Keratinocyte (primary cell): ENCODE results near the gene GRWD1. TPM values are rescaled to one million over a fixed set of nuclear protein-coding genes. Genes with fewer than 3 reads are reported as not detected.

ENCODE experiments used
- DNase-seq: peaks from one replicate; pipeline ENCODE4 v3.0.0-alpha.2; 2011; ENCODE audit warnings: low read depth, missing footprints, low spot score
- FAIRE-seq: peaks from 2 replicates; lab custom pipeline; 2011; peaks lifted over from hg19 to GRCh38; lab: Jason Lieb, UNC
- H2AFZ ChIP-seq: 2 replicates; pipeline ENCODE4 v1.6.0; 2012; ENCODE audit warnings: low read length, control low read depth, inconsistent platforms; ENCODE audit not compliant: control insufficient read depth
- H3K27ac ChIP-seq: 2 replicates; pipeline ENCODE4 v1.5.1; 2011; ENCODE audit warnings: low read length; ENCODE audit not compliant: control insufficient read depth, insufficient read depth
- H3K27me3 ChIP-seq: 3 replicates; pipeline ENCODE4 v1.6.0; 2011; ENCODE audit warnings: low read length; ENCODE audit not compliant: control insufficient read depth, insufficient read depth; ENCODE audit errors: extremely low read depth
- H3K36me3 ChIP-seq, 2 experiments: 2 replicates in 1 of 2; 3 replicates in 1 of 2; pipeline ENCODE4 v1.5.1; 2011; ENCODE audit warnings: low read length in 2 of 2, mild to moderate bottlenecking in 1 of 2; ENCODE audit not compliant: control insufficient read depth in 2 of 2, insufficient read depth in 2 of 2; ENCODE audit errors: extremely low read depth in 1 of 2
- H3K4me1 ChIP-seq: 3 replicates; pipeline ENCODE4 v1.5.1; 2011; ENCODE audit warnings: low read length; ENCODE audit not compliant: control insufficient read depth, insufficient read depth; ENCODE audit errors: extremely low read depth
- H3K4me2 ChIP-seq: 3 replicates; pipeline ENCODE4 v1.6.0; 2011; ENCODE audit warnings: low read depth, low read length; ENCODE audit not compliant: control insufficient read depth, insufficient read depth; ENCODE audit errors: extremely low read depth
- H3K4me3 ChIP-seq, 3 experiments: fragments of 200-600 bp in 1 of 3; sonication (generic) in 1 of 3; 2 replicates in 2 of 3; 3 replicates in 1 of 3; pipeline ENCODE4 v1.5.1; 2011 to 2016; ENCODE audit warnings: low read length in 3 of 3, mild to moderate bottlenecking in 3 of 3, control low read depth in 2 of 3, inconsistent platforms in 1 of 3, low read depth in 1 of 3, mixed read lengths in 1 of 3, mixed run types in 1 of 3, moderate library complexity in 1 of 3; ENCODE audit not compliant: control insufficient read depth in 2 of 3, insufficient read depth in 2 of 3; ENCODE audit errors: extremely low read depth in 1 of 3
- H3K79me2 ChIP-seq: 2 replicates; pipeline ENCODE4 v1.6.0; 2012; ENCODE audit warnings: low read length; ENCODE audit not compliant: control insufficient read depth, insufficient read depth
- H3K9ac ChIP-seq: 3 replicates; pipeline ENCODE4 v1.6.0; 2011; ENCODE audit warnings: low read length; ENCODE audit not compliant: control insufficient read depth, insufficient read depth; ENCODE audit errors: extremely low read depth
- H3K9me1 ChIP-seq: 3 replicates; pipeline ENCODE4 v1.6.0; 2011; ENCODE audit warnings: low read length; ENCODE audit not compliant: control insufficient read depth, insufficient read depth; ENCODE audit errors: extremely low read depth
- H3K9me3 ChIP-seq: 2 replicates; pipeline ENCODE4 v1.5.1; 2012; ENCODE audit warnings: low read depth, low read length; ENCODE audit not compliant: control insufficient read depth
- H4K20me1 ChIP-seq: 3 replicates; pipeline ENCODE4 v1.6.0; 2011; ENCODE audit warnings: low read length; ENCODE audit not compliant: control insufficient read depth, insufficient read depth; ENCODE audit errors: extremely low read depth
- CTCF ChIP-seq, 3 experiments: IDR thresholded peaks in 1 of 3; conservative IDR thresholded peaks in 1 of 3; optimal IDR thresholded peaks in 1 of 3; 2 replicates in 2 of 3; 3 replicates in 1 of 3; pipeline versions ENCODE3 to v1.5.1; 2011; ENCODE audit warnings: low read length in 3 of 3, mild to moderate bottlenecking in 3 of 3, moderate library complexity in 2 of 3, control low read depth in 1 of 3, inconsistent platforms in 1 of 3; ENCODE audit not compliant: insufficient read depth in 2 of 3; ENCODE audit errors: extremely low read depth in 1 of 3
- EZH2 ChIP-seq: IDR thresholded peaks from one replicate; pipeline ENCODE4 v1.6.1; 2012; ENCODE audit warnings: inconsistent platforms, mild to moderate bottlenecking, low read length, moderate library complexity
- dilution Hi-C: fragments of 300-500 bp; cut with MboI; formaldehyde crosslinking; loops from one replicate; pipeline ENCODE4 v1.7.0; 2020; ENCODE audit warnings: low sequenced_read_pairs; ENCODE audit not compliant: extremely low pct_ligation_motif_present
- polyA plus RNA-seq, 5 experiments: library from polyadenylated mRNA; depleted of rRNA in 3 of 5; stranded (reverse) in 3 of 5; stranded (forward) in 1 of 5; unstranded in 1 of 5; fragments of >200 nt; gene quantifications; 1 replicate in 1 of 5; 2 replicates in 3 of 5; 3 replicates in 1 of 5; pipeline versions ENCODE4 v1.2.1 to v1.2.3, GENCODE V29; 2011 to 2012; ENCODE audit warnings: missing spikeins in 2 of 5, low read depth in 1 of 5, low replicate concordance in 1 of 5

Gene GRWD1
- polyA plus RNA-seq, 1 donor (not counting 4 experiments of a cell fraction or from before 2014, with no cell fraction given), result 26.1 TPM

- H3K27ac ChIP-seq, result no peak overlapping the region
- no peaks in the 10 kb centered on the region for H3K9me1 ChIP-seq
- no peak overlapping the region for H3K9ac ChIP-seq
- DNase-seq, result no peak
- TF ChIP-seq CTCF (optimal IDR thresholded peaks at IDR 0.05 in 1 of 3, IDR thresholded peaks at IDR 0.05 in 1 of 3, conservative IDR thresholded peaks at IDR 0.05 in 1 of 3; ENCODE audit: extremely low read depth in 1 of 3, insufficient read depth in 2 of 3, low read length in 3 of 3) (no peak), EZH2 (no peak)
- H3K79me2 ChIP-seq, result peaks cover 4% of the 10 kb centered on the region
- H3K9me3 ChIP-seq, result no peaks in the 10 kb centered on the region
- peaks cover 52 to 61% of the 10 kb centered on the region in 2 experiments for H3K36me3 ChIP-seq
- no peak for FAIRE-seq
- dilution Hi-C loops, result no loop called here
- H3K4me1 ChIP-seq, result peaks cover 24% of the 10 kb centered on the region
- no peak overlapping the region for H3K4me2 ChIP-seq
- no peak overlapping the region for H2AFZ ChIP-seq
- H3K27me3 ChIP-seq, result no peaks in the 10 kb centered on the region
- H4K20me1 ChIP-seq, result peaks cover 5% of the 10 kb centered on the region
- no peak overlapping the region for H3K4me3 ChIP-seq
These were observed 30.4 kb downstream of the GRWD1 start for GRCh38 chr19:48476176-48476575.

GRCh38 chr19:48477067-48477685 lies 31.4 kb downstream of the GRWD1 start:
- dilution Hi-C loops, result no loop called here
- H3K9ac ChIP-seq, result no peak overlapping the region
- TF ChIP-seq EZH2, result no peak
- no peak for TF ChIP-seq CTCF (optimal IDR thresholded peaks at IDR 0.05 in 1 of 3, IDR thresholded peaks at IDR 0.05 in 1 of 3, conservative IDR thresholded peaks at IDR 0.05 in 1 of 3; ENCODE audit: extremely low read depth in 1 of 3, insufficient read depth in 2 of 3, low read length in 3 of 3)
- no peaks in the 10 kb centered on the region for H3K9me1 ChIP-seq
- no peak overlapping the region for H3K4me3 ChIP-seq
- no peaks in the 10 kb centered on the region for H3K79me2 ChIP-seq
- H3K27me3 ChIP-seq, result no peaks in the 10 kb centered on the region
- no peak for DNase-seq
- H2AFZ ChIP-seq, result no peak overlapping the region
- H3K36me3 ChIP-seq, result peaks cover 44 to 51% of the 10 kb centered on the region in 2 experiments
- H3K27ac ChIP-seq, result no peak overlapping the region
- no peak for FAIRE-seq
- H3K4me1 ChIP-seq, result peaks cover 26% of the 10 kb centered on the region
- no peaks in the 10 kb centered on the region for H3K9me3 ChIP-seq
- H4K20me1 ChIP-seq, result peaks cover 2% of the 10 kb centered on the region
- no peak overlapping the region for H3K4me2 ChIP-seq
